Endothelial cell of coronary artery (primary cell): ENCODE measurements around the gene IFNB1. TPM values are rescaled to one million over a fixed set of nuclear protein-coding genes. Genes with fewer than 3 reads are reported as not detected.

Source experiments
- total RNA-seq: library from RNA; depleted of rRNA; stranded (reverse); fragments of >200 nt; gene quantifications from 2 replicates; pipeline ENCODE4 v1.2.3, GENCODE V29; 2014

Gene IFNB1
- not detected in 2 replicates for total RNA-seq

DNA sequence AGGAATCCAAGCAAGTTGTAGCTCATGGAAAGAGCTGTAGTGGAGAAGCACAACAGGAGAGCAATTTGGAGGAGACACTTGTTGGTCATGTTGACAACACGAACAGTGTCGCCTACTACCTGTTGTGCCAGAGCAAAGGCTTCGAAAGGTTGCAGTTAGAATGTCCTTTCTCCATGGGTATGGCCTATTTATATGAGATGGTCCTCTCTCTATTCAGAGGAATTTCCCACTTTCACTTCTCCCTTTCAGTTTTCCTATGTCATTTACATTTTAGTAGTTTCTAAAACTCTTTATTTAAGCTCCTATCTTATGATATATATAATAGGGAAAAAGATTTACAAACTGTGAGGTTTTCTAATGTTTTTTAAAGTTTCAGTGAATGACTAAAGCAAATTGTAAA is at the start of gene IFNB1:
Gene IFNB1, minus strand, starts transcription at position 162 of the 400 bp plus-strand sequence. Its CDS starts 73 bp downstream, at position 89.

DNA sequence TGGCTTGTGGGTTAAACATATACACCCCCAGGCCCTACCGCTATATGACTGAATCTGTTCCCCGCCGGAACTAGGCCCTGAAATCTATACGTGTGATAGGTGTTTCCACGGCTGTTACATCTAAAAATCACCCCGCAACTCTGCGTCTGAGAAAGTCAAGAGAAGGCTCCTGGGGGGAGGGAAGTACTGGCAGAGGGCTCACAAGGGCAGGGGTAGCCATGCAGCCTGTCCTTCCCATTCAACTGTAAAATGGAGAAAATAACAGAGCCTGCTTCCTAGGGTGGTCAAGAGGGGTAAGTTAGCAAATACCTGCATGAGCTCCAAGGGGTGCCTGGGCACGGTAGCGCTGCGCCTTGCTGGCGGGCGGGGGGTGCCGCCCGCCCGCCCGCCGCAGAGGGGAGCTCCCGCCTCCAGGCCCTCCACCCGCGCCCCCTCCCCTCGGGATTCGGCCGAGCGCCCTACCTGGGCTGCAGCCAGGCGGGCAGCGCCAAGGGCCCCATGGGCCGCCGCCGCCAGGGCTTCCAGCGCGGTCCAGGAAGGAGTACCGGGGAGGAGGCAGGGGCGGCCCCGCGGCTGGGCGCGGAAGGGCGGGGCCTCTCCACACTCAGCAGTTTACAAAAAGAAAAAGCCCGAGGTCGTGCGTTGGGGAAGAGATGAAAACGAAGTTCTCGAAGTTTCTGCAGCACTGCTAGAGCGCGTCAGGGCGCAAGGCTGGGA is 46.5 kb downstream of the IFNB1 start, which contains the start of gene HACD4:
Gene HACD4, minus strand, starts transcription at position 550 of the 717 bp plus-strand sequence. Its CDS starts 50 bp downstream, at position 500.

Other genes with a start within 250 kb of the IFNB1 start
- 0.45 and 0.56 TPM in 2 replicates for gene HACD4, start 46.3 kb downstream of the IFNB1 start, total RNA-seq
- not detected in 2 replicates for gene IFNW1, start 63.9 kb upstream of the IFNB1 start, total RNA-seq
- not detected in 2 replicates for gene IFNA21, start 88.7 kb upstream of the IFNB1 start, total RNA-seq
- gene IFNA4, start 109.6 kb upstream of the IFNB1 start, total RNA-seq, result not detected in 2 replicates
- not detected in 2 replicates for gene IFNA7, start 124.3 kb upstream of the IFNB1 start, total RNA-seq
- gene IFNA10, start 129.2 kb upstream of the IFNB1 start, total RNA-seq, result not detected in 2 replicates
- gene IFNA16, start 139.4 kb upstream of the IFNB1 start, total RNA-seq, result not detected in 2 replicates
- gene IFNA17, start 150.3 kb upstream of the IFNB1 start, total RNA-seq, result not detected in 2 replicates
- gene IFNA14, start 162.1 kb upstream of the IFNB1 start, total RNA-seq, result not detected in 2 replicates
- gene IFNA5, start 227.4 kb upstream of the IFNB1 start, total RNA-seq, result 0.09 TPM in 1 of 2 replicates, not detected in the other